GM19240 (cell line): Measurements from ENCODE around the gene ZSWIM4.

Experiments
- DNase-seq: peaks from one replicate; pipeline ENCODE4 v3.0.0; 2011; ENCODE audit warnings: low spot score; ENCODE audit not compliant: insufficient read length

The ZSWIM4 gene

DNA sequence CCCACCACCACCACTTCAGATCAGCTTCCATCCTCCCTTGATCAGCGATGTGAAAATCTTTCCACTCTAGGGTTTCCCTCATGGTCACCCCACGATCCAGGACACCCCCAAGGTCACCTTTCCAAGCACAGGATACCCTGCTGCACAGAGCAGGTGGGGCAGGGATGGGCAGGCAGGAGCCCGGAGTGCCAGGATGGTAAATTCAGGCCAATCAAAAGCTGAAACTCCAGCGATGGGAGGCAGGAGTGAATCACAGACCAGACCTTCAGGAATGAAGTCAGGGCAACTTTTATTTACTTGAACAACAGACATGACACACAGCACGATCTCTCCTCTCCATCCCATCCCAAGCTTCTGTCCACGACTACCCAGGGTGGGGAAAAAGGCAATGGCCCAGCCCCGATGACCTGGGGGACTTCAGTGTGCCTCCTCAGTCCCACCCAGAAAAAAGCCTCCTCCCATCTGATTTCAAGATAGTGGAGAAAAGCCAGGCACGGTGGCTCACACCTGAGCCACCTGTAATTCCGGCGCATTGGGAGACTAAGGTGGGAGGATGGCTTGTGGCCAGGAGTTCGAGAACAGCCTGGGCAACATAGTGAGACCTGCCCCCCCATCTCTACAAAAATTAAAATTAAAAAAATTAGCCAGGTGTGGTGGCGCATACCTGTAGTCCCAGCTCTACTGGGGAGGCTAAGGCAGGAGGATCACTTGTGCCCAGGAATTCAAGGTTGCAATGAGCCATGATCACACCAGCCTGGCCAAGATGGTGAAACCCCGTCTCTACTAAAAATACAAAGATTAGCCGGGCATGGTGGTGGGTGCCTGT, 39.2 kb downstream of the ZSWIM4 start:
- no peak for DNase-seq

DNA sequence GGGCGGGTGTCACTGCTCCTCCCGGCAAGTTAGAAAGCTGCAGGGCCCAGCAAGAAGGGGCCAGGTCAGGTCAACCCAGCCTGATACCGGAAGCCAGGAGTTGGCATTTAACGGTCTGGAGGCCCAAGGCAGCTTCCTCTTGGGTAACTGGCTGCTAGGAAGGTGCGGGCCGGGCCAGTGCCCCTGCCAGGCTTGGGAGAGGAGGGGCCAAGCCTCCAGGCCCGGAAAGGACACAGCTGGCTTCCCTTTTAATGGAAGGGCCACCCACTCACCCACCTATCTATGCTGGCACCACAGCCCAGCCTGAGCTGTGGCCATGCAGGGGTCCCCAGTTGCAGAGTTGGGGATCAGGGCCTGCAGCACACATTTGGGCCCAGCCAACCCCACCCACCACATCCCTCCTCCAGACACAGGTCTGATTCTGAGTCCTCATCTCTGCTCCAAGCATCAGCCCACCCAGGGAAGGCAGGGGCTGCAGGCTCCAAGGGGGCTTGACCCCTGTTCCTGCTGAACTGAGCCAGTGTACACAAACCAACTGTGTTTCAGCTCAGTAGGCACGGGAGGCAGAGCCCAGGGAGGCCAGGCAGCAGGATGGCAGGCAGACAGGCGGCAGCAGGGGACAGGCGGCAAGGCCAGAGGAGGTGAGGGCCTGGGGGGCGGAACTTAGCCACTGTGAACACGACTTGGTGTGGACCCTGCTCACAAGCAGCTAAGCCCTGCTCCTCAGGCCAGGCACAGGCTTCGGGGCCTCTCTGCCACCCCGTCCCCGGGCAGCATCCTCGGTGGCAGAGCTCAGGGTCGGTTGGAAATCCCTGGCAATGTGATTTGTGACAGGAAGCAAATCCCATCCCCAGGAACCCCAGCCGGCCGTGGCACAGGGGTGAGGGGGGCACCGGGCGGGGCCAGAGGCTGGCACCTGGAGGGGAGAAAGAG, 40.8 kb downstream of the ZSWIM4 start:
- DNase-seq: no peak

- DNase-seq: no peak
Measured at GRCh38 chr19:13838435-13839129, 43.3 kb downstream of the ZSWIM4 start.

DNA sequence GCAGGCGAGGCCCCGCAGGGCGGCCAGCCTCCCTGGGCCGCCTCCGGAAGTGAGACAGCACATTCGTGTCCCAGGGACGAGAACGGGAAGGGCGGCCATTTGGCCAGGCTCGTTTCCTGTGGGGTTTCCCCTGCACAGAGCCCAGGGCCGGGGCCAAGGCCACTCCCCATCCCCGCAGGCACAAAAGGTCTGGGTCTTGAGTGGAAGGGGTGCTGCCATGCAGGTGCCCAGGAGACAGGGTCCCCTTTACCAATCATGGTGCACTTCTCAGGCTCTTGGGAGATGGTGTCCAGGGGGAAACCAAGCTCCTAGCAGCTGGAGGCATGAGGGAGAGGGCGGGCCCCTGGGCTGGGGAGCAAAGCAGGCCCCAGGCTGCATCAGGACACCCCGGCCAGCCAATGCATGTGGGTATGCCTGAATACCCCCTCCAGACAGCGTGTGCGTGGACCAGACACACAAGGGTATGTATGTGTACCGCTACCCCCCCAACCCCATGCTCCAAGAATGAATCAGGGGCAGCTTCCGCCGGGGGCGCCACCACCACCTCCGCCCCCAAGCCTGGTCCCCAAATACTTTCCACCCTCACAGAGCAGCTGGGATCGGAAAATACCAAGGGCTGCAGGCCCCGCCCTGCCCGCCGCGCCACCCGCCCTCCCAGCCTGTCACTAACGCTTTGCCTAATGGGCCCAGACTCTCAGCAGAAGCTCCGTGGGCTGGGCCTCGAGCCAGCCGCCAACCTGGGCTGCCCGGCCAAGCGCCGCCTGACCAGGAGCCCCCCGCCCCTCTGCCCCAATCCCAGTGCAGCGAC, 44.1 kb downstream of the ZSWIM4 start:
- DNase-seq: peak; percentile 88

GRCh38 chr19:13839938-13840304, 44.7 kb downstream of the ZSWIM4 start:
- DNase-seq: no peak

- no peak for DNase-seq
Measured at GRCh38 chr19:13840305-13841085, 45.3 kb downstream of the ZSWIM4 start.

- DNase-seq: no peak
Measured at GRCh38 chr19:13841086-13841961, 46.1 kb downstream of the ZSWIM4 start.

DNA sequence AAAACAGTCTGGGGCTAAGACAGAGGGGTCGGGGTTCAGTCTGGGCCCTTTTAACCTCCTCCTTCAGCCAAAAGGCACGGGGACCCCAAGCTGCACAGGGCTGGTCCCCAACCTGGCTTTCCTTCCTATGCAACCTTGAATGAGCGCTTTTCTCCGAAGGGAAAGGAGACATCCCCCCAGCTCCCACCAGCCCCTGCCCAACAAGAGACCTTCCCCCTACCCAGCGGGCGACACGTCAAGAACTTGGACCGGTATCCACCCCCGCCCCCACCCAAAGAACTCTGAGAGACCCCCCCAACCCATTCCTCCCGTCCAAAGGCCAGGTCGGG, 46.7 kb downstream of the ZSWIM4 start:
- no peak for DNase-seq

GRCh38 chr19:13842291-13843103, 47.3 kb downstream of the ZSWIM4 start:
- DNase-seq: no peak

- no peak for DNase-seq
Measured at GRCh38 chr19:13843104-13843921, 48.1 kb downstream of the ZSWIM4 start.

DNA sequence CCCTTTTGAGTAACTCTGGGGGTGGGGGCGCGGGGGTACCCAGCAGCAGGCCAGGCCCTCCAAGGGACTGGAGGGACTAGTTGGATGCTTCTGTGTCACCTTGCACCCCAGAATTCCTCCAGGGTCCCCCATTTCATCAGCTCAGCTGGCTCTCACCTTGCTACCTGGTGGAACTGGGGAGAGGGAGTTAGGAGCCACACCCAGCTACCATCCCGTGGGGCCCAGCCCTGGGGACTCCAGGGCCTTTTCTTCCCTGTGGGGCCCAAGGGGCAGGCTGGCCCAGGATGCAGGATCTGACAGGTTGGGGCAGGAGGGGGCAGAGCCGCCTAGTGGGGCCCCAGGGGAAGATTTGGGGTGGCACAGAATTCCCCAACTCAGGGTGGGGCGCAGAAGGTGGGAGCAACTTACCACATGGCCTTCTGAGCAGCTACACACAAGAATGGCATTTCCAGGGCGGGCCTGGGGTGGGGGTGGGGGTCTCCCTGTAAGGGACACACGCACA, 48.9 kb downstream of the ZSWIM4 start:
- no peak for DNase-seq

DNA sequence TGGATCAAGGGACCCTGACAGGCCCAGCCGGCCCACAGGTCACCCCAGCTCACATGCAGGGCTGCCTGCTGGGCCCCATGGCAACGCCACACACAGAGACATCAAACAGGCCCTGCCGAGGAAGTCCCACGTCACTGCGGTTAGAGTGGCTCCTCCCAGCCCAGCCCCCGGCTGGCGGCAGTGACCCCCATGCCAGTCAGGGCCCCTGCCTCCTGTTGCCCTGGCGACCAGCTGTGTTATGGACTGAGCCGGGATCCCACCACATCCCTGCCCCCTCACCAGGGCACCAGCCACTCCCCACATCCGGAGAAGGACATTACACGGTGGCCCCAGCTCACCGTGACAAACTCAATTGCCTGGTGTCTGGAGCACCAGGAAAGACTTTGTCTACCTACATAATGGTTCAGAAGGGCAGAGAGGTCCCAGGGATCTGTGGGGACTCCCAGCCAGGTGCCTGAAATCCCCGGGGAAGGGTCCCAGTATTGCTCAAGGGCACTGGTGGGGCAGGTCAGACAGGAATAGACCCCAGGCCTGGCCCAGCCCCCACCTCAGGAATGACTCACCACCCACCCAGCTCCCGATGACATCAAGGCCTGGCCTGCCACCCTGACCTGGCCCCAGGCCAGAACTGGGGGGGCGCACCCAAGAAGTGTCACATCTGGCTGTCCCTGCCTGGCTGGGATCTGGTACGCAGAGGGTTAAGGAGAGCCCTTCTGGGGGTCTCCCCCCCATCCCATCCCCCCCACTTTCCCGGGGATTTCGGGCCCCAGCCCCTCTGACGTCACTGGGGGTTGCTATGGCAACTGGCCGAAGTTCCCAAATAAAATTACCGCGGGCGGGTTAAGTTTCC, 51.5 kb downstream of the ZSWIM4 start:
- DNase-seq: peak; percentile 96

GRCh38 chr19:13847407-13848339, 52.4 kb downstream of the ZSWIM4 start:
- peak; percentile 84 for DNase-seq

GRCh38 chr19:13848340-13848677, 53.1 kb downstream of the ZSWIM4 start:
- DNase-seq: no peak
